ENCODE data around the gene ASIC2. TPM values are rescaled to one million over a fixed set of nuclear protein-coding genes. Genes with fewer than 3 reads are reported as not detected.

ASIC2 gene
- total RNA-seq, 1 experiment from 2014 or later: 0.74 TPM

GRCh38 chr17:32980230-32980629 lies 312.9 kb downstream of the ASIC2 start:
- Histone ChIP-seq H3K79me2 (ENCODE audit: insufficient read depth, low read length) (no peaks in the 10 kb centered on the region), H3K27ac (ENCODE audit: insufficient read length, low read depth, low read length) (no peak overlapping the region), H4K8ac (replicated peaks; ENCODE audit: insufficient read length, low read depth, low read length) (no peak overlapping the region), H2BK12ac (ENCODE audit: insufficient read length, low read depth, low read length) (no peak overlapping the region), H2AFZ (ENCODE audit: low read length) (no peak overlapping the region), H3K4ac (ENCODE audit: low read depth, low read length) (no peak overlapping the region), H3K79me1 (ENCODE audit: insufficient read depth, low read depth, low read length, poor library complexity, severe bottlenecking) (no peaks in the 10 kb centered on the region), H3K9ac (ENCODE audit: extremely low read depth, insufficient read length, low read length) (no peak overlapping the region), H2BK20ac (ENCODE audit: low read depth, low read length, poor library complexity, severe bottlenecking) (no peak overlapping the region), H3K18ac (ENCODE audit: insufficient read length, low read depth, low read length) (no peak overlapping the region), H3K56ac (ENCODE audit: insufficient read length, low read depth, low read length) (no peak overlapping the region), H3K23ac (ENCODE audit: insufficient read length, low read depth, low read length) (no peak overlapping the region), H4K91ac (ENCODE audit: insufficient read length, low read depth, low read length) (no peak overlapping the region), H4K20me1 (ENCODE audit: control insufficient read depth, insufficient read depth, insufficient read length) (no peaks in the 10 kb centered on the region), H3K9me3 (ENCODE audit: control insufficient read depth, low read depth, low read length) (peaks cover 9% of the 10 kb centered on the region), H2BK15ac (ENCODE audit: low read depth, low read length) (no peak overlapping the region), H2BK5ac (ENCODE audit: insufficient read length, low read length) (no peak overlapping the region), H3T11ph (ENCODE audit: low read length) (no peak overlapping the region), H3K4me2 (ENCODE audit: insufficient read depth, insufficient read length, low read length) (no peak overlapping the region), H2AK5ac (ENCODE audit: insufficient read length, low read length) (no peak overlapping the region), H2BK120ac (ENCODE audit: low read depth, low read length, poor library complexity, severe bottlenecking) (no peak overlapping the region), H3K27me3 (ENCODE audit: insufficient read depth, low read length) (no peaks in the 10 kb centered on the region), H3K14ac (ENCODE audit: insufficient read depth, low read length) (no peak overlapping the region), H4K5ac (ENCODE audit: insufficient read length, low read depth, low read length) (no peak overlapping the region), H3K4me1 (ENCODE audit: insufficient read depth, low read length) (no peaks in the 10 kb centered on the region), H3K23me2 (ENCODE audit: insufficient read length, low read depth, low read length, poor library complexity, severe bottlenecking) (no peaks in the 10 kb centered on the region)
- Mint-ChIP-seq H3K9me3 (peaks cover 28 to 30% of the 10 kb centered on the region in 2 experiments), H3K4me1 (no peaks in the 10 kb centered on the region), H3K4me3 (no peak overlapping the region), H3K27ac (no peak overlapping the region), H3K27me3 (ENCODE audit: low read depth) (peaks cover 4% of the 10 kb centered on the region; the same call in 1 of the 2 replicates), H3K36me3 (ENCODE audit: insufficient read depth in 1 of 3, low read depth in 3 of 3) (peaks cover 4 to 8% (median 5%) of the 10 kb centered on the region in 3 experiments; a peak in 5 of 7 replicates)
- DNase-seq: no peak
- no CpG with 5 or more reads among the region's 2 CpGs for WGBS (ENCODE audit: extremely low coverage, insufficient read length, low lambda C conversion rate)
- TF ChIP-seq CTCF (conservative IDR thresholded peaks at IDR 0.05): no peak

All from H9 (cell line).